Measurements from ENCODE around the gene GAREM1.

- TF ChIP-seq, protein P1, sequence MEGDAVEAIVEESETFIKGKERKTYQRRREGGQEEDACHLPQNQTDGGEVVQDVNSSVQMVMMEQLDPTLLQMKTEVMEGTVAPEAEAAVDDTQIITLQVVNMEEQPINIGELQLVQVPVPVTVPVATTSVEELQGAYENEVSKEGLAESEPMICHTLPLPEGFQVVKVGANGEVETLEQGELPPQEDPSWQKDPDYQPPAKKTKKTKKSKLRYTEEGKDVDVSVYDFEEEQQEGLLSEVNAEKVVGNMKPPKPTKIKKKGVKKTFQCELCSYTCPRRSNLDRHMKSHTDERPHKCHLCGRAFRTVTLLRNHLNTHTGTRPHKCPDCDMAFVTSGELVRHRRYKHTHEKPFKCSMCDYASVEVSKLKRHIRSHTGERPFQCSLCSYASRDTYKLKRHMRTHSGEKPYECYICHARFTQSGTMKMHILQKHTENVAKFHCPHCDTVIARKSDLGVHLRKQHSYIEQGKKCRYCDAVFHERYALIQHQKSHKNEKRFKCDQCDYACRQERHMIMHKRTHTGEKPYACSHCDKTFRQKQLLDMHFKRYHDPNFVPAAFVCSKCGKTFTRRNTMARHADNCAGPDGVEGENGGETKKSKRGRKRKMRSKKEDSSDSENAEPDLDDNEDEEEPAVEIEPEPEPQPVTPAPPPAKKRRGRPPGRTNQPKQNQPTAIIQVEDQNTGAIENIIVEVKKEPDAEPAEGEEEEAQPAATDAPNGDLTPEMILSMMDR (IDR thresholded peaks at IDR 0.05; ENCODE audit: poor library complexity) = no peak
- no peak for TF ChIP-seq EZH2 (IDR thresholded peaks at IDR 0.05; ENCODE audit: borderline replicate concordance)
Measured at GRCh38 chr18:32301361-32301760, 169.3 kb downstream of the GAREM1 start.
